Memory B cell (primary cell): ENCODE results near the gene CYB5R3.
"Not testable (repeated sequence)": the region's sequence is repeated elsewhere in the genome, so short reads cannot be mapped to it uniquely, and the experiment has no call there.

Source experiments
- ATAC-seq: fragments of 150-1000 bp; cut with Tn5 transposase; 2 replicates; pipeline ENCODE4 v1.10.0; 2021; ENCODE audit warnings: low read depth, mild to moderate bottlenecking, moderate library complexity
- DNase-seq, 2 donors: peaks; one replicate each; pipeline ENCODE4 v3.0.0; 2022; ENCODE audit warnings: low spot score in 2 of 2
- H3K27ac Mint-ChIP-seq: one replicate; pipeline ENCODE4 v1.8.0; 2022; ENCODE audit warnings: mild to moderate bottlenecking, moderate library complexity, mixed read lengths
- H3K27me3 Mint-ChIP-seq: one replicate; pipeline ENCODE4 v1.8.0; 2022; ENCODE audit warnings: mixed read lengths
- H3K36me3 Mint-ChIP-seq: one replicate; pipeline ENCODE4 v1.8.0; 2022; ENCODE audit warnings: mild to moderate bottlenecking, mixed read lengths
- H3K4me1 Mint-ChIP-seq: one replicate; pipeline ENCODE4 v1.8.0; 2022; ENCODE audit warnings: mixed read lengths
- H3K4me3 Mint-ChIP-seq: one replicate; pipeline ENCODE4 v1.8.0; 2022; ENCODE audit warnings: mild to moderate bottlenecking, moderate library complexity, mixed read lengths
- H3K9me3 Mint-ChIP-seq: one replicate; pipeline ENCODE4 v1.8.0; 2022; ENCODE audit warnings: mixed read lengths

The CYB5R3 gene

DNA sequence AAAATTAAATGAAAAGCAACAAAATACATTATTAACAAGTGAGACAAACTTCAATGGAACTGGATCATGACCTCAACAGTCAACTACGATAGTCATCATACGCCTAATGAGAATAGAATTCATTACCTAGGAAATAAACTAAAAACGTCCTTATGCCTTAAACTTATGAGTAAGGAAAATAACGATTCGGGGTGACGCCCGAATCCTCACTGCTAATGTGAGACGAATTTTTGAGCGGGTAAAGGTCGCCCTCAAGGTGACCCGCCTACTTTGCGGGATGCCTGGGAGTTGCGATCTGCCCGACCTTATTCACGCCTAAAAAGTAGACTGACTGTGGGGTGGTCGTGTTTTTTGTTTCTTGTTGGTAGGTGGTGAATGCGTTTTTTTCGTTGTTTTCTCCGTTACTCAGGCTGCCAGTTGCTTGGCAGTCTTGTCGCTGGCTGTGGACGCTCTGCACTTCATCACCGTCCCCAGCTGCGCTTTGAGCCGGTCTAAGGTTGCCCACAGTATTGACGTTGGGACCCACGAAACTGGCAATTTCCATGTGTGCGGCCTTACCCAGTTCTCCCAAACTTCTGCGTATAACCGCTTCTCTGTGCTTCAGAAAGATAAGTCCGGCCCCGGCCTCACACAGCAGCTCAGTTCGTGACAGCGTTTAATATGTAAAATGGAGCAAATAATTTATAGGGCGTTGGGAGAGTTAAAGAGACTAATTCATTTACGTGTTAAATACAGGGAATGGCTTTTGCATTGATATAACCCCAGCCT, 33.9 kb downstream of the CYB5R3 start:
- ATAC-seq (peak; percentile 72), DNase-seq (peak; percentile 89 to 93)
- Mint-ChIP-seq H3K27me3 (no peaks in the 10 kb centered on the region), H3K9me3 (no peaks in the 10 kb centered on the region), H3K4me3 (peak overlapping the region; percentile 89), H3K27ac (peak overlapping the region; percentile 100), H3K36me3 (peaks cover 6% of the 10 kb centered on the region), H3K4me1 (peaks cover 26% of the 10 kb centered on the region)

DNA sequence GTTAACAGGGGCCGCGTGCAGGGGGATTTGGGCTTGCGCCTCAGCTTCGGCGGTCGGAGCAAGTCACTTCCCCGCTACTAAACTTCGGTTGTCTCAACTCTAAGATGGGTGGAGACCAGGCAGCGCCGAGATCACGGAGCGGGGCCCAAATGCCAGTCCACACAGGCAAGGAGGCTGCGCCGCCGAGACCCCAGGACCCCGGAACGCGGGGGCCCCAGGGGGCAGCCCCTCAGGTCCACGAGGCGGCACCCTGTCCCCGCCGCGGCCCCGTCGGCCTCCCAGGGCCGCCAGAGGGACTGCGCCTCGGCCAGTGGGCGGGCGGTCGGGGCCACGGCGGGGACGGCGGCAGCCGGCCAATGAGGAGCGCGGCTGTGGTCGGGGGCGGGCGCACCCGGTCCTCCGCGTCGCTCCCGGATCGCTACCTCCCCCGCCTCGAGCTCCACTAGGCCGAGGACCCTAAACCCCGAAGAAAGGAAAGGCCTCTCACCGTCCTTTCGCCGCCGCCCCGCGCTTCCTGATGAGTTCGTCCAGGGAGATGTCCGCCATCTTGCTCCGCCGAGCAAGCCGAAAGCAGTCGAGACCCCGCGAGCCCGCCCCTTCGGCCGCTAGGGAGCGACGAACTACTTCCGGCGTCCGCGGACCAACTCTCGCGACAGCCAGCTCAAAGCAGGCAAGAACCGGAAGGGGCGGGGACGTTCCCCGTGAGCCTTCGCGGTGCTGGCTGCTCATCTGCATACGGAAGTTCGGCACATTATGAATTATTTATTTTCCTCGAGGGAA, 34.7 kb downstream of the CYB5R3 start, which contains the start of gene POLDIP3:
POLDIP3 (minus strand) TSS at position 572 of the 780 bp plus-strand sequence; CDS start at position 546, 26 bp downstream.
- Mint-ChIP-seq H3K4me1 (peaks cover 28% of the 10 kb centered on the region), H3K4me3 (peak within 1 kb of the TSS; percentile 89), H3K27ac (peak within 1 kb of the TSS; percentile 100), H3K9me3 (no peaks in the 10 kb centered on the region), H3K27me3 (no peaks in the 10 kb centered on the region), H3K36me3 (peaks cover 6% of the 10 kb centered on the region)
- DNase-seq, result peak; percentile 97
- ATAC-seq, result peak; percentile 66

- ATAC-seq, result peak; percentile 1
- no peak for DNase-seq
- Mint-ChIP-seq H3K4me3 (peak overlapping the region; percentile 89), H3K27ac (peak overlapping the region; percentile 100), H3K4me1 (peaks cover 28% of the 10 kb centered on the region), H3K36me3 (peaks cover 6% of the 10 kb centered on the region), H3K27me3 (no peaks in the 10 kb centered on the region), H3K9me3 (no peaks in the 10 kb centered on the region)
These were observed 35.3 kb downstream of the CYB5R3 start for GRCh38 chr22:42613872-42614301.

DNA sequence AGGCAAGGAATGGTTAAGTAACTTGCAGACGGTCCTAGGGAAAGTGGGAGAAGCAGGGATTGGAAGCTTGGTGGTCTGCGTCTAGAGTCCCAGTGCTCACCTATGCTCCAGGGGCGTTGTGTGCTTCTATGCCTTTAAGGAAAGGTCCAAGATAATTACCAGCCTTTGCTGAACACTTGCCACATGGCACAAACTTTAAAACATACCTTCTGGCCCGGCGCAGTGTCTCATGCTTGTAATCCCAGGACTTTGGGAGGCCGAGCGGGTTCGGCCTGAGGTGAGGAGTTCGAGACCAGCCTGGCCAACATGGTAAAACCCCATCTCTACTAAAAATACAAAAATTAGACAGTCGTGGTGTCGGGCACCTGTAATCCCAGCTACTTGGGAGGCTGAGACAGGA, 36.9 kb downstream of the CYB5R3 start:
- Mint-ChIP-seq H3K36me3 (peaks cover 4% of the 10 kb centered on the region), H3K9me3 (no peaks in the 10 kb centered on the region), H3K4me1 (peaks cover 23% of the 10 kb centered on the region), H3K4me3 (no peak overlapping the region), H3K27ac (peak overlapping the region; percentile 100), H3K27me3 (no peaks in the 10 kb centered on the region)
- ATAC-seq (no peak), DNase-seq (no peak)

GRCh38 chr22:42611051-42611450, 38.1 kb downstream of the CYB5R3 start:
- Mint-ChIP-seq H3K36me3 (peaks cover 5% of the 10 kb centered on the region), H3K27ac (no peak overlapping the region), H3K4me1 (peaks cover 23% of the 10 kb centered on the region), H3K4me3 (no peak overlapping the region), H3K27me3 (no peaks in the 10 kb centered on the region), H3K9me3 (no peaks in the 10 kb centered on the region)
- ATAC-seq (no peak), DNase-seq (no peak)

DNA sequence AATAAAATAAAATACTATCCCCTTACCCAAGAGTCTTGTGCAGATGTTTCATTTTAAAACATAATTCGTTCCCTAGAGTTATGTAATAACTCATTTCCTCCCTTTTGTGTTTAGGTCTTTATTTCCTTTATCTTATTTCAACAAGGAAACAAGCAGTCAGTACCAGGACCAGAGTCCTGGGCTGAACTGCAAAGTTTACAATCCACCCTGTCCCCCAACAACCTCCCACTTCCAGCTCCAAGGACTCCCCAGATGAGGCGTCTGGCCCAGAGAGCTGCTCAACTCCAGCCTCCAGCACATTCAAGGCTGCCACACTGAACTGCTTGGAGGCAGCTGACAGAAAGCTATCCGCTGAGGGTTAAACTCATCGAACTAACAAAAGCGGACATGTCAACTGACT, 39.0 kb downstream of the CYB5R3 start:
- H3K36me3 Mint-ChIP-seq, result peaks cover 5% of the 10 kb centered on the region
- H3K9me3 Mint-ChIP-seq, result no peaks in the 10 kb centered on the region
- H3K27me3 Mint-ChIP-seq, result no peaks in the 10 kb centered on the region
- no peak for ATAC-seq
- peaks cover 22% of the 10 kb centered on the region for H3K4me1 Mint-ChIP-seq
- H3K4me3 Mint-ChIP-seq, result no peak overlapping the region
- no peak for DNase-seq
- peak overlapping the region; percentile 53 for H3K27ac Mint-ChIP-seq

DNA sequence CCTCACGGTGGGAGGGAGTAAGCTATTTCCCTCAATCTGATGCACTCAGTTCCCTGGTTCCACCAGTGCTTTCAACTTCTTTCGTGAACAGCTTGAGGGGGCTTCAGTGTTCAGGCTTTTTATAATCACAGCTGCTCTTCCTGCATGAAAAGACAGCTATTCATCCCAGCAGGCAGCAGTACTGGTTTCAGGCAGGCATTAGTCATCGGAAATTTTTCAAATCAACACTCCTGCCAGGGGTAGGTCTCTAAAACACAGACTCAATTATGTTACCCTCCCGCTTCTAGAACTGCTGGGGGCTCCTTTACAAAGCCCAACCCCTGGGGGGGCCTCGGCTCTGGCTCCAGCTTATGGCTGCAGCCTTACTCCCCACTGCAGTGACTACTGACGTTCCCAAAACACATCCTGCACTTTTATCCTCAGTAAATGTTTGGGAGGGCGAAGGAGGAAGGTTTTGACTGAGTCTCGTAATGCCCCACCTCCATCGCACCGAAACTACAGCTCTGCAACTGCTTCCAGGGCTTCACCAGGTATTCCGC, 40.3 kb downstream of the CYB5R3 start:
- Mint-ChIP-seq H3K27me3 (no peaks in the 10 kb centered on the region), H3K9me3 (no peaks in the 10 kb centered on the region), H3K27ac (no peak overlapping the region), H3K36me3 (peaks cover 5% of the 10 kb centered on the region), H3K4me3 (no peak overlapping the region), H3K4me1 (peaks cover 20% of the 10 kb centered on the region)
- ATAC-seq (no peak), DNase-seq (no peak)

DNA sequence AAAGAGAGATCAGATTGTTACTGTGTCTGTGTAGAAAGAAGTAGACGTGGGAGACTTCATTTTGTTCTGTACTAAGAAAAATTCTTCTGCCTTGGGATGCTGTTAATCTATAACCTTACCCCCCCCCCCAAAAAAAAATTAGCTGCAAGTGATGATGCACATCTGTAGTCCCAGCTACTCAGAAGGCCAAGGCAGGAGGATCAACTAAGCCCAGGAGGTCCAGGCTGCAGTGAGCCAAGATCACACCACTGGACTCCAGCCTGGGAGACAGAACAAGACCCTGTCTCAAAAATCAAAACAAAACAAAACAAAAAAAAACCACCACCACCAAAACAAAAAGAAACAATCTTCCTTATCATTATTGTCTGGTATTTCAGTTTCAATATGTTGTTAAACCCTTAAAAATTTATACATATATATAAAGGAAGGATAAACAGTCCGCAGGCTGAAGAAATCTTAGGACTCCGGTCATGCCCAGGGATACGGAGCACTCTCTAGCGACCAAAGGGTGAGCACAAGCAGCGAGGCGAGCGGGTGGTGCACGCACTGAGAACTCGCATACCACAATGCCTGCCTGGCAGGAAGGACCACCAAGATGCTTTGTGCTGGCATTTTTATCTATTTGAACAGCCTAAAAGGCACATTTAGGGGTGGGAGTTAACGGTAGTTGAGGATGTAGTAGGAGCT, 40.9 kb downstream of the CYB5R3 start:
- no peaks in the 10 kb centered on the region for H3K27me3 Mint-ChIP-seq
- H3K36me3 Mint-ChIP-seq, result peaks cover 8% of the 10 kb centered on the region
- H3K9me3 Mint-ChIP-seq, result no peaks in the 10 kb centered on the region
- ATAC-seq (no peak), DNase-seq (no peak)
- H3K27ac Mint-ChIP-seq, result no peak overlapping the region
- peaks cover 20% of the 10 kb centered on the region for H3K4me1 Mint-ChIP-seq
- no peak overlapping the region for H3K4me3 Mint-ChIP-seq

DNA sequence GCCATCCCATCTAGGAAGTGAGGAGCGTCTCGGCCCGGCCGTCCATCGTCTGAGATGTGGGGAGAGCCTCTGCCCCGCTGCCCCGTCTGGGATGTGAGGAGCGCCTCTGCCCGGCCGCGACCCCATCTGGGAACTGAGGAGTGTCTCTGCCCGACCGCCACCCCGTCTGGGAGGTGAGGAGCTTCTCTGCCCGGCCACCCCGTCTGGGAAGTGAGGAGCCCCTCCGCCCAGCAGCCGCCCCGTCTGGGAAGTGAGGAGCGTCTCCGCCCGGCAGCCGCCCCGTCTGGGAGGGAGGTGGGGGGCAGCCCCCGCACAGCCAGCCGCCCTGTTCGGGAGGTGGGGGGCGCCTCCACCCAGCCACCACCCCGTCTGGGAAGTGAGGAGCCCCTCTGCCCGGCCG, 41.6 kb downstream of the CYB5R3 start:
- not testable (repeated sequence) for H3K36me3 Mint-ChIP-seq, H3K4me3 Mint-ChIP-seq, ATAC-seq, DNase-seq, H3K9me3 Mint-ChIP-seq, H3K27ac Mint-ChIP-seq, H3K27me3 Mint-ChIP-seq
- H3K4me1 Mint-ChIP-seq, result peaks cover 14% of the 10 kb centered on the region

- no peak for DNase-seq
- no peak for ATAC-seq
- Mint-ChIP-seq H3K36me3 (peaks cover 19% of the 10 kb centered on the region), H3K4me1 (peaks cover 8% of the 10 kb centered on the region), H3K9me3 (no peaks in the 10 kb centered on the region), H3K27ac (no peak overlapping the region), H3K4me3 (no peak overlapping the region), H3K27me3 (no peaks in the 10 kb centered on the region)
These were observed 44.8 kb downstream of the CYB5R3 start for GRCh38 chr22:42604403-42604802.

- peaks cover 8% of the 10 kb centered on the region for H3K4me1 Mint-ChIP-seq
- peaks cover 19% of the 10 kb centered on the region for H3K36me3 Mint-ChIP-seq
- ATAC-seq (no peak), DNase-seq (no peak)
- H3K27ac Mint-ChIP-seq, result peak overlapping the region; percentile 38
- H3K9me3 Mint-ChIP-seq, result no peaks in the 10 kb centered on the region
- no peaks in the 10 kb centered on the region for H3K27me3 Mint-ChIP-seq
- H3K4me3 Mint-ChIP-seq, result no peak overlapping the region
These were observed 45.8 kb downstream of the CYB5R3 start for GRCh38 chr22:42603427-42603826.

DNA sequence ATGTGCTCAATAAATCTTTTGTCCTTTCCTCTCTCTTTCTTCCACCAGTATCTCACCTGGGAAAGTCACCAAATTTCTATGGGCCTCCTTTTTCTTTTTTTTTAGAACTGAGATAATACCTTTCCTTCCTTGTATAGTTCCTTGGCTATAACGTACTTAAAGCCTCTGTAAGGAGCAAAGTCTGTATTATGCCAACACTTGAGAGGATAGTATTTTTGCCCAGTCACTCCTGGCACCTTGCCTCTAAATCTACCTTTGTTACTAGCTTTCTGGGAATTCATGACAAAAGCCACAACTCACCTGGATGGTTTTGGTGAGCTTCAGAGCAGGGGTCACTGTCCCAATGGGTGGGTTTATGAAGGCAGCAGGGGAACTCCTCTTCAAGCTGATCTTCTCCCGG, 46.7 kb downstream of the CYB5R3 start:
- H3K4me3 Mint-ChIP-seq, result no peak overlapping the region
- no peaks in the 10 kb centered on the region for H3K27me3 Mint-ChIP-seq
- no peaks in the 10 kb centered on the region for H3K9me3 Mint-ChIP-seq
- ATAC-seq (no peak), DNase-seq (no peak)
- peaks cover 20% of the 10 kb centered on the region for H3K36me3 Mint-ChIP-seq
- H3K27ac Mint-ChIP-seq, result no peak overlapping the region
- H3K4me1 Mint-ChIP-seq, result peaks cover 8% of the 10 kb centered on the region

DNA sequence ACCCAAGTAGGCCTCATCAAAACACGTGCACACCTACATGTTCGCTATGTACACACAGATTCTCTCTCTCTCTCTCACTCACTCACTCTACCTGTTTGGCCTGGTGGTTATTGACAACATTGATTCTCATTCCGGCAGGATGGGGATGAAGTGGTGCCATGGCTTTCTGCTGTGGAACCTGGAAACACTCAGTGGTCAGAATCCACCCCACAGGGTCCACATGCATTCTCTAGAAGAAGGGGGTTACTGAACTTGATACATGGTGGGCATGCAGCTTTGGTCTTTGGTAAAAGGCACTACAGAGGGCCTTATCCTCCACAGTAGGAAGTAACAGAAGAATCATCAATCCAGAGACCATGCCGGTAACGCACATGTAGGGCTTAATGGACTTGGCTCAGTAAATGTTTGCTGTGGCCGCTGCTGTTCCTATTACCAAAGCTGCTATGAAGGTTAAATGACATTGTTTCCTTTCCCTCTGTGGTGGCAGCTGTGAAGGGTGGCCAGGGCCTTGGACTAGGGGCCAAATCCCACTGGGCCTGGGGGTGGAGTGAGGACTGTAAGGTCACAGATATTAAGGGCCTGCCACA, 47.2 kb downstream of the CYB5R3 start:
- peaks cover 25% of the 10 kb centered on the region for H3K36me3 Mint-ChIP-seq
- no peak overlapping the region for H3K4me3 Mint-ChIP-seq
- no peaks in the 10 kb centered on the region for H3K27me3 Mint-ChIP-seq
- peaks cover 8% of the 10 kb centered on the region for H3K4me1 Mint-ChIP-seq
- no peak overlapping the region for H3K27ac Mint-ChIP-seq
- DNase-seq (no peak), ATAC-seq (no peak)
- no peaks in the 10 kb centered on the region for H3K9me3 Mint-ChIP-seq
